GM12892 (cell line): ENCODE data around the gene RCVRN.

Source experiments
- DNase-seq: peaks from one replicate; pipeline ENCODE4 v3.0.0; 2011; ENCODE audit not compliant: insufficient read length
- FAIRE-seq: peaks from 2 replicates; lab custom pipeline; 2011; peaks lifted over from hg19 to GRCh38; lab: Jason Lieb, UNC
- POLR2A ChIP-seq: IDR thresholded peaks from 2 replicates; pipeline ENCODE4 v1.6.1; 2011; ENCODE audit warnings: low read depth, low read length, control low read depth
- POLR2AphosphoS5 ChIP-seq: IDR thresholded peaks from 2 replicates; pipeline ENCODE4 v1.6.1; 2011; ENCODE audit warnings: low read depth, low read length, control low read depth
- TAF1 ChIP-seq: IDR thresholded peaks from 2 replicates; pipeline ENCODE4 v1.6.1; 2011; ENCODE audit warnings: low read depth, mild to moderate bottlenecking, control low read depth, low read length, borderline replicate concordance

RCVRN gene

DNA sequence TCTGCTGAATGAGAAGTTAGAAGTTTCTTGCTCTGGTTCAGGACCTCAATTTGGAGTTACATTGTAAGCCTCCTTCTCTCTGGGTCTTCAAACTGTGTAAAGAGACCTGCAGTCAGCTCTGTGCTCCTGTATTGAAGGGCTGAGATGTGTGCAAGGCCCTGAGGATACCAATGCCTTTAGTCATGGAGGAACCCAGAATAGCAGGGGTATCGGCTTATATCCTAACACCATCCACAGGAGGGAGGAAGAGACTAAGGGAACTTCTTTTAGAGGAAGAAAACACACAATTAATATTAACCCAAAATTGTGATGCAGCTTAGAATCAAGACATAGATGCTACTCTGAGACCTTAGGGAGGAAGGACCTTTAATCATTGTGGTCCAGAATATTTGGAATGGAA lies 42.9 kb downstream of the RCVRN start:
- no peak for DNase-seq
- TF ChIP-seq POLR2A (no peak), TAF1 (no peak), POLR2AphosphoS5 (no peak)
- FAIRE-seq, result no peak

DNA sequence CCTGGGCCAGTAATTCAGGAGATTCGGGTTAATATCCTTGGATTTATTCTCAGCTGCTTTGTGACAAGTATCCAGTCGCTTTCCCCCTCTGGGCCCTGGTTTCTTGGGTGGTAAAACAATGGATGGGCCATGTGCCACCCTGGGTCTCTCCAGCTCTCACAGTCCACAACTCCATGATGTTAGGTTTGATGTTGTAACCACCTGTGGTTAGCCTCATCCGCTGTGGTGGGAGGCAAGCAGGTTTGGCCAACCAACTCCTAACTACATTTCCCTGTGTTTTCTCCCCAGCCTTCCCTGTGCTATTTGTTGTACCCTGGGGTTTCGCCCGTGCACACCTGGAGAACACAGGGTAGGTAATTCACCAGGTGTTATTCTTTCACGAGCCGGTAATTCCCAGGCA lies 44.2 kb downstream of the RCVRN start:
- DNase-seq, result no peak
- TF ChIP-seq POLR2AphosphoS5, result no peak

DNA sequence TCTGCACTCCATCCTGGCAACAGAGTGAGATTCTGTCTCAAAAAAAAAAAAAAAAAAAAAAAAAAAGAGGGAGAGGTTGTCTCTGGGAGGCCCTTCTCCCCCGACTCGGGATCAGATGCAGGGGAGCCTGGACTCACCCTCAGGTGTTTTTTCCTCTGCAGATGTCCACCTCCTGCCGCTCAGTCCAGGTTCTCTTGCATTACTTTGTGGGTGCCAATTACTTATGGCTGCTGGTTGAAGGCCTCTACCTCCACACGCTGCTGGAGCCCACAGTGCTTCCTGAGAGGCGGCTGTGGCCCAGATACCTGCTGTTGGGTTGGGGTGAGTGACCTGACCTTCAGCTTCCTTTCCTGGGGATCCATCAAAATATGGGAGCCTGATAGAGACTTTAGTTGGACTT lies 45.3 kb downstream of the RCVRN start:
- FAIRE-seq (no peak), DNase-seq (no peak)
- TF ChIP-seq POLR2A, result no peak
- no peak for TF ChIP-seq POLR2AphosphoS5
- TF ChIP-seq TAF1, result no peak

More for the DNA sequence above, 44.2 kb downstream of the RCVRN start:
- no peak for FAIRE-seq

DNA sequence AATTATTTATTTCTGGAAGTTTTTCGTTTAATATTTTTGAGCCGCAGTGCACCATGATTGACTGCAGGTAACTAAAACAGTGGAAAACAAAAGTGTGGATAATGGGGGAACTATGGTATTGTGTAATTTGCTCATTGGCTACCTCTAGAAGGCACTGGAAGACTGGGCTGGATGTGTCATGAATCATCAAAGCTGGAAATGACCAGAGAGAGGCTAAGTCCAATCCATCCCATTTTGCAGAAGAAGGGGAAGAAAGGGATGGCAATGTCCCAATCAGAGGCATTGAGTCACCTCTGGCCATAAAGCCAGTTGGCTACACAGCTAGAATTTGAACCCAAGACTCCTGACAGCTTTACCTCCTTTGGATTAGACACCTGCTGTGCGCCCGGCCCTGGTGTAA lies 50.0 kb downstream of the RCVRN start:
- FAIRE-seq, result no peak
- TF ChIP-seq POLR2AphosphoS5 (no peak), POLR2A (no peak), TAF1 (no peak)
- DNase-seq, result no peak

DNA sequence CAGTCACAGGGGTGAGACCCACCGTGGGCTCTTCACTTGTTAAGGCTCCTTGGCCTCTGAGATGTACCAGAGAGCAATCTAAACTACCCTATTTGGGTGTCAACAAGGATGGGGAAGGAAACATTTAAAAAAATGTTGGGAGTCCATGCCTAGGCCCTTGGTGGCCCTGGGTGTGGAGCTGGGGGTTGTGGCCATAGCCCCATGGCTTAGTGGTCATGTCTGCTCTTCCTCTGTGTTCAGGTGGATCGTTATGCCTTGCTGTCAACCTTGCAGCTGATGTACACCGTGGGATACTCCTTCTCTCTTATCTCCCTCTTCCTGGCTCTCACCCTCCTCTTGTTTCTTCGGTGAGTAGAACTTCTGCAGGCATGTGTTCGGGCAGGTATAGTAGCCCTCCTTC lies 50.8 kb downstream of the RCVRN start:
- DNase-seq (no peak), FAIRE-seq (no peak)
- no peak for TF ChIP-seq POLR2AphosphoS5
- TF ChIP-seq POLR2A, result no peak
- no peak for TF ChIP-seq TAF1

DNA sequence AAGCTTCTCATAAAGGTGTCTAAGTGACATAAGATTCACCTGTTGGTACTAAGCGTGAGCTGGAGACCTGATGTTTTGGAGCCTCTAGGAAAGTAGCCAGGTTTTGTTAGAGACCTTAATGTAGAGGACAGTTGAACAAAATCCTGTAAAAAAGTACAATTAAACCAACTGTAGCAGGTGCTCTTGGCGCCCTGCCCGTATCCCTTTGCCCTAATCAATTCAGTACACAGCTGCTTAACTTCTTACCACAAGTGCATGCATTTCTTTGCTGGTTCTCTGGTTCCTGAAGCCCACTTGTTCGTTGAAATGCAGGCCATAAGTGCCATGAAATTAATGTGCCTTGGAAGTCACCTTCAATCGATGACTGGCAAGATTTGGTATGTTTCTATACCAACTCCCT lies 54.9 kb downstream of the RCVRN start:
- FAIRE-seq (no peak), DNase-seq (no peak)
- no peak for TF ChIP-seq POLR2A
- TF ChIP-seq TAF1, result no peak
- no peak for TF ChIP-seq POLR2AphosphoS5
